Muscle layer of duodenum (tissue), 2 donors: ENCODE measurements around the gene KCNT1.

Experiments
- H3K27ac ChIP-seq: one replicate; pipeline ENCODE4 v1.7.0; 2013; ENCODE audit warnings: mild to moderate bottlenecking, low read length
- H3K27me3 ChIP-seq: one replicate; pipeline ENCODE4 v1.7.0; 2013; ENCODE audit warnings: low read depth, mild to moderate bottlenecking, control low read depth, low read length
- H3K36me3 ChIP-seq, 2 donors: one replicate each; pipeline ENCODE4 v1.7.0; 2013; ENCODE audit warnings: low read length in 2 of 2, control low read depth in 1 of 2, mild to moderate bottlenecking in 1 of 2; ENCODE audit not compliant: insufficient read depth in 2 of 2, control insufficient read depth in 1 of 2
- H3K4me1 ChIP-seq, 2 donors: one replicate each; pipeline ENCODE4 v1.7.0; 2013; ENCODE audit warnings: low read length in 2 of 2, mild to moderate bottlenecking in 2 of 2, control low read depth in 1 of 2, moderate library complexity in 1 of 2; ENCODE audit not compliant: insufficient read depth in 2 of 2, control insufficient read depth in 1 of 2
- H3K4me3 ChIP-seq, 2 donors: one replicate each; pipeline ENCODE4 v1.7.0; 2013; ENCODE audit warnings: low read length in 2 of 2, low read depth in 1 of 2, mild to moderate bottlenecking in 1 of 2
- H3K9me3 ChIP-seq, 2 donors: one replicate each; pipeline ENCODE4 v1.7.0; 2013; ENCODE audit warnings: low read length in 2 of 2, control low read depth in 1 of 2, mild to moderate bottlenecking in 1 of 2; ENCODE audit not compliant: control insufficient read depth in 1 of 2
- donor health status: healthy.

KCNT1 gene

DNA sequence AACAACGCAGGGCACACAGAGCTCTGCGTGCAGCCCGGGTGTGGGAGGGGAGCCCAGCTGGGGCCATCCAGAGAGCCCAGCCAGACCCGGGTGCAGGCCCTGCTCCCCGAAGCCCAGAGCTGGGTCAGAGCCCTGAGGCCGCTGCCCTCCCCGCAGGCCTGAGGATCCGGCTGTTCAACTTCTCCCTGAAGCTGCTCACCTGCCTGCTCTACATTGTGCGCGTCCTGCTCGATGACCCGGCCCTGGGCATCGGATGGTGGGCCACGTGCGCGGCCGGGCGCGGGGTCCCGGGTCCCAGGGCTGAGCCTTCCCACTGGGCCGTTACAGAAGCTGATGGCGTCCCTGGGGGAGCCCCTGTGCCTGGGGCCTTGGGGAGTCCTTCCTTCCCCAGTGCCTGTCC is 48.8 kb downstream of the KCNT1 start:
- no peak overlapping the region for H3K4me3 ChIP-seq
- H3K36me3 ChIP-seq, result no peaks in the 10 kb centered on the region
- H3K27me3 ChIP-seq, result no peaks in the 10 kb centered on the region
- H3K27ac ChIP-seq, result no peak overlapping the region
- H3K9me3 ChIP-seq, result peaks cover 0 to 3% of the 10 kb centered on the region in 2 donors
- no peaks in the 10 kb centered on the region for H3K4me1 ChIP-seq

DNA sequence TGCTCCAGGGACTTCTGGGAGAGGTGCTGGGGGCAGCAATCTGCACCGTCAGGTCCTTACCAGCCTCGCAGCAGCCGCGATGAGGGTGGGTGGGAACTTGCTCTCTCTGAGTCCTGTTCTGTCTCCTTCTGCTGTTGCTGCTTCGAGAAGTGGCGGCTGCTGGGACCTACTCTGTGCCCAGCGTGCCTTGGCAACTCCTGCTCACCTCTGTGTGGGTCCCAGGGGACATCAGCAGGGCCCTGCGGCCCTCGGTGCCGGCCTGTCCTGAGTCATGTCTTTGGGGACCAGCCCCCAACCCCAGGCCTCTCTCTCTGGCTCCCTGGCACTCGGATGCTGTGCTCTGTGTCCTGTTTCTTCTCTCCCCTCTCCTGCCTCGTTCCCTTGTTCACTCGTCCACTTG is 49.5 kb downstream of the KCNT1 start:
- Histone ChIP-seq H3K27ac (no peak overlapping the region), H3K4me3 (no peak overlapping the region), H3K9me3 (peaks cover 0 to 3% of the 10 kb centered on the region in 2 donors), H3K4me1 (no peaks in the 10 kb centered on the region), H3K36me3 (no peaks in the 10 kb centered on the region), H3K27me3 (no peaks in the 10 kb centered on the region)

DNA sequence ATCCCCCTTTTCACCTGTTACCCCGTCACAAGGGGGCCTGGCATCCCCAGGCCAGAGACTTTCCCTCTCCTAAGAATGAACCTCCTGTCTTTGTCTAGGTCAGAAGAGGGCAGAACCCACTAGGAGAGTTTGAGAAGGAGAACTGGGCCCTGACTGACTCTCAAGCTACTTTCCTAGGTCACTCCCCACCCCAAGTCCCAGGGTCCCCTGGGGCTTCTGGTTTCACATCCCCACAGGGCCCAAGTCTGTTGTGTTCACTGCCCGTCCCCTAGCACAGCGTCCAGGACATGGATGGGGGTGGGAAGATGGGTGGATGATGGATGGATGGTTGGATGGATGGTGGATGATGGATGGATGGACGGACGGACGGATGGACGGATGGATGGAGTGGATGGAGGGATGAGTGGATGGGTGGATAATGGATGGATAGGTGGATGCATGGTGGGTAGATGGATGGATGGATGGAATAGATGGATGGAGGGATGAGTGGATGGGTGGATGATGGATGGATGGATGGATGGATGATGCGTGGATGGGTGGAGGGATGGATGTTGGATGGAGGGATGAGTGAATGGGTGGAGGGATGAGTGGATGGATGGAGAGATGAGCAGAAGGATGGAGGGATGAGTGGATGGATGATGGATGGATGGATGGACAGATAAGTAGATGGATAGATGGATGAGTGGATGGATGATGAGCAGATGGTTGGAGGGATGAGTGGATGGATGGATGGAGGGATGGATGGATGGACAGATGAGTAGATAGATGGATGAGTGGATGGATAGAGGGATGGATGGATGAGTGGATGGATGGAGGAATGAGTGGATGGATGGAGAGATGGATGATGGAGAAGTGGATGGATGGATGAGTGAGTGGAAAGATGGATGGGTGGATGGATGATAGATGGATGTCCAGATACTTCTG is 50.6 kb downstream of the KCNT1 start:
- H3K4me1 ChIP-seq, result no peaks in the 10 kb centered on the region
- H3K27me3 ChIP-seq, result no peaks in the 10 kb centered on the region
- no peak overlapping the region for H3K27ac ChIP-seq
- H3K36me3 ChIP-seq, result no peaks in the 10 kb centered on the region
- no peak overlapping the region for H3K4me3 ChIP-seq
- H3K9me3 ChIP-seq, result peaks cover 0 to 3% of the 10 kb centered on the region in 2 donors

DNA sequence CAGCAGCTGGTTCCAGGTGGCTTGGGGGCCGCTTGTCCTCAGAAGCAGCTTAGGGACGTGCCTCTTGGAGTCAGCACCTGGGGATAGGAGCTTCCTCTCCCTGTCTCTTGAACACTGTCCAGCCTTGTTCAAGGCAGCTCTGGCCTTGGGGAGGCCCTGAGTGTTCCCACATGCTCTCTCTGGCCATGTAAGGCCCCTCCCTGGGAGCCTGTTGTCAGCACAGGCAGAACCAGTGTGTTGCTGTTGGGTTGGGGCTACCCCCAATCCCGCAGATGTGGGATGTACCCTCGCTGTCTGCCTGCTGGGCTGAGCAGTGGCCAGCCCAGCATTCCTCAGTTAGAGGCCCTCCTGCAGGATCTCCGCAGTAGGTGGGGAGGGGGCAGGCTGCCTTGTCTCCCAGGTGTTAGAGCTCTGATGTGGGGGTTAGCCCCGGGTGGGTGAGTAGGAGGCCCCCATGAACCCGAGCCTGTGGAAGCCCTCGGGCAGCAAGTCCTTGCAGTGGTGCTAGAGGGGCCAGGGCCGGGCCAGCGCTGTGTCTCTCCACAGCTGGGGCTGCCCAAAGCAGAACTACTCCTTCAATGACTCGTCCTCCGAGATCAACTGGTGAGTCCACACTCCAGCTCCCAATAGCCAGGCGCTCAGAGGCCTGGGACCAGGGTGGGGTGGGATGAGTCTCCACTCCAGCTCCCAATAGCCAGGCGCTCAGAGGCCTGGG is 51.6 kb downstream of the KCNT1 start:
- H3K27me3 ChIP-seq, result no peaks in the 10 kb centered on the region
- H3K9me3 ChIP-seq, result peaks cover 0 to 3% of the 10 kb centered on the region in 2 donors
- no peaks in the 10 kb centered on the region for H3K4me1 ChIP-seq
- no peaks in the 10 kb centered on the region for H3K36me3 ChIP-seq
- H3K27ac ChIP-seq, result no peak overlapping the region
- no peak overlapping the region for H3K4me3 ChIP-seq

DNA sequence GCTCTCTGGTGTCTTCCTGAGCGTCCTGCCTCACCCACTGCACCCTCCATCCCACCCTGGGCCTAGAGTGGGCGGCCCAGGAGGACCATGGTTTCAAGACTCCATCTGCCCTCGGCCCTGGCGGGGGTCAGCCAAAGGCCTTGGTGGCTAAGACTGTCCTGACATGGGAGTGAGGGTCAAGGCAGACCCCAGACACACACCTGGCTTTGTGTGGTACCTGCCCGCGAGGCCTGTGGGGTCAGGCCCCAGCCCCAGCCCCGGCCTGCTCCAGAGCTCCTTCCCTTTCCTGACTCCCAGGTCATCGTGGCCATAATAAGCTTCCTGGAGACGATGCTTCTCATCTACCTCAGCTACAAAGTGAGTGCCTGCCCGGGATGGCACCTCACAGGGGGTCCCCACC is 54.6 kb downstream of the KCNT1 start:
- H3K4me3 ChIP-seq, result no peak overlapping the region

DNA sequence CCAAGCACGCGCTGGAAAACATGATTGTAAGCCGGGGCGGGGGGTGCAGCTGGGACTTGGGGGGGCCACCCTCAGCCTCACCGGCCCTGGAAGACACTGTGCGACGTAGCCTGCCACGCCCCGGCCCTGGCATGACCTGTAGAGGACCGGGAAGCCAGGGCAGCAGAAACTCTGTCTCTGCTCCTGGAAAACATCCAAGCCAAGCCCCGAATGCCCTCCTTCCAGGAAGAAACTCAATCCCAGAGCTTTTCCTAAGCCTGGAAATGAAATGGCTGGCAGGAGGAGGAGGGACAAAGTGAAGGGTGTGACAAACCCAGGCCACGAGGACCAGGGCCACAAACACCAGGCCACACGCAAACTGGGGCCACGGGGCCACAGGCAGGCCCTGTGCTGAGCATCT is 55.4 kb downstream of the KCNT1 start:
- H3K27me3 ChIP-seq, result no peaks in the 10 kb centered on the region
- H3K4me3 ChIP-seq, result no peak overlapping the region
- H3K9me3 ChIP-seq, result peaks cover 0 to 3% of the 10 kb centered on the region in 2 donors
- no peaks in the 10 kb centered on the region for H3K4me1 ChIP-seq
- H3K36me3 ChIP-seq, result no peaks in the 10 kb centered on the region
- H3K27ac ChIP-seq, result no peak overlapping the region

More for the DNA sequence above, 54.6 kb downstream of the KCNT1 start:
- no peaks in the 10 kb centered on the region for H3K36me3 ChIP-seq
- H3K27ac ChIP-seq, result no peak overlapping the region
- H3K4me1 ChIP-seq, result no peaks in the 10 kb centered on the region
- H3K9me3 ChIP-seq, result peaks cover 0 to 3% of the 10 kb centered on the region in 2 donors
- no peaks in the 10 kb centered on the region for H3K27me3 ChIP-seq

DNA sequence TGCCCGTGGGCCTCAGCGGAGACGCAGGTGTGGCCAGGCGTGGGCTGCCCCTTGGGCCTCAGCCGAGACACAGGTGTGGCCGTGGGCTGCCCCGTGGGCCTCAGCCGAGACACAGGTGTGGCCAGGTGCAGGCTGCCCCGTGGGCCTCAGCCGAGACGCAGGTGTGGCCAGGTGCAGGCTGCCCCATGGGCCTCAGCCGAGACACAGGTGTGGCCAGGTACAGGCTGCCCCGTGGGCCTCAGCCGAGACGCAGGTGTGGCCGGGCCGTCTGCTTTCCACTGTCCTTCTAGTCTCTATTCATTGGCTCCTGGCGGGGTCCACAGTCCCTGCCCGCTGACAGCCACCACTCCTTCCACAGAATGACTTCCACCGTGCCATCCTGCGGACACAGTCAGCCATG is 56.1 kb downstream of the KCNT1 start:
- H3K27ac ChIP-seq, result no peak overlapping the region
- no peaks in the 10 kb centered on the region for H3K4me1 ChIP-seq
- H3K36me3 ChIP-seq, result no peaks in the 10 kb centered on the region

DNA sequence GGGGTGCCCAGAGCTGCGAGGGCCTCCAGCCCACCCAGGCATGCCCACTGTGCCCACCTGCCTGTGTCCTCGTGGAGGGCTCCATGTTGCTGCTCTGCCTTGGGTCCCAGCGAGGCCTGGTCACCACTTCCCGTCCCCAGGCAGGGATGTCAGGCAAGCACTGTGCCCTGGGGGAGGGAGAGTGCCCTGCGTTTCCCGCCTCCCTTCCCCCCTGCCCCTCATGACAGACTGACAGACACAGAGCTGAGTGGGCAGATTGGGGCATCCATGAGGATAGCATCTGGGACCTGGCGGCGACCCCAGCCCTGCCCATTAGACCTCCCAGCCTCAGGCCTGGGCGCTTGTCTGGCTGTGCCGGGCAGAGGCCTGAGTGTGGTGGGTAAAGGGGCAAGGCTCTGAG is 56.9 kb downstream of the KCNT1 start:
- H3K4me3 ChIP-seq, result no peak overlapping the region
- no peak overlapping the region for H3K27ac ChIP-seq
- no peaks in the 10 kb centered on the region for H3K36me3 ChIP-seq
- peaks cover 0 to 3% of the 10 kb centered on the region in 2 donors for H3K9me3 ChIP-seq
- H3K4me1 ChIP-seq, result no peaks in the 10 kb centered on the region
- no peaks in the 10 kb centered on the region for H3K27me3 ChIP-seq

More for the DNA sequence above, 56.1 kb downstream of the KCNT1 start:
- Histone ChIP-seq H3K9me3 (peaks cover 0 to 3% of the 10 kb centered on the region in 2 donors), H3K27me3 (no peaks in the 10 kb centered on the region), H3K4me3 (no peak overlapping the region)

DNA sequence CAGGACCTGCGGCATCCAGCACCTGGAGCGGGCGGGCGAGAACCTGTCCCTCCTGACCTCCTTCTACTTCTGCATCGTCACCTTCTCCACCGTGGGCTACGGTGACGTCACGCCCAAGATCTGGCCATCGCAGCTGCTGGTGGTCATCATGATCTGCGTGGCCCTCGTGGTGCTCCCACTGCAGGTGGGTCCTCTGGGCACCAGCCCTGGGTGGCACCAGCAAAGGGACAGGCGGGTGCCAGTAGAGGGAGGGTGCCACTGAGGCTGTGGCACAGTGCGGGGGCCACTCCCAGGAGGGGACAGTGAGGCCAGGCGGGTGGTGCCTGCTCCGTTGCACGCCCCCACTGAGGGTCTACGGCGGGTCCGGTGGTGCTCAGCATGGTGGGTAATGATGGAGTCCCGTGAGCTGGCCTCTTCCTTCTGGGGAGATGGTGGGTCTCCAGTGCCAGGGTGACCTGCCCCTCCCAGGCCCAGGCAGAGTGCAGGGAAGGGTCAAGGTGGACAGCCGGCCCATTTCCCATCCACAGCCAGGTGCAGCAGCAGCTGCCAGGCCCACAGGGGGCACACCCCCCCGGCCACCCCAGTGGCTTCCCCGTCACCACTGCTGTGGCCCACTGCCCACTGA is 57.8 kb downstream of the KCNT1 start:
- H3K27me3 ChIP-seq, result no peaks in the 10 kb centered on the region
- H3K4me1 ChIP-seq, result no peaks in the 10 kb centered on the region
- H3K4me3 ChIP-seq, result no peak overlapping the region
- H3K9me3 ChIP-seq, result peaks cover 0 to 3% of the 10 kb centered on the region in 2 donors
- no peaks in the 10 kb centered on the region for H3K36me3 ChIP-seq
- H3K27ac ChIP-seq, result no peak overlapping the region

DNA sequence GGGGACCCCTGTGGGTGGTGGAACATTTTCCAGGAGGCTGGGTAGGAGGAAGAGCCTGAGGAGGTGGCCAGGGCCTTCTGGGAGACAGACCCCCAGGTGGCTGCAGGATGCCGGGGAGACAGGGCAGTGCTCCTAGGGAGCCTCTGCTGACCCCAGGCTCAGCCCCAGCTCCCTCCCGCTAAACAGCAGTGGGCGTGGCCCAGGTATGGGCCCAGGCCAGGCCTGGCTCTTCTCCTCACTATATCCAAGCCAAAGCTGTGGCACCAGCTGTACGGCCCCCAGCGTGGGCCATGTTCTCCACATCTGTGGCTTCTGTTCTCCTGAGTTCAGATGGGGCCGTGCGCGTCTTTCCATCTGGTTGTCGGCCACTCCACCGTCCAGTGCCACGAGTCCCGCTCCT is 58.5 kb downstream of the KCNT1 start:
- Histone ChIP-seq H3K9me3 (peaks cover 0 to 8% of the 10 kb centered on the region in 2 donors), H3K27me3 (no peaks in the 10 kb centered on the region), H3K27ac (no peak overlapping the region), H3K36me3 (no peaks in the 10 kb centered on the region), H3K4me1 (no peaks in the 10 kb centered on the region), H3K4me3 (no peak overlapping the region)

DNA sequence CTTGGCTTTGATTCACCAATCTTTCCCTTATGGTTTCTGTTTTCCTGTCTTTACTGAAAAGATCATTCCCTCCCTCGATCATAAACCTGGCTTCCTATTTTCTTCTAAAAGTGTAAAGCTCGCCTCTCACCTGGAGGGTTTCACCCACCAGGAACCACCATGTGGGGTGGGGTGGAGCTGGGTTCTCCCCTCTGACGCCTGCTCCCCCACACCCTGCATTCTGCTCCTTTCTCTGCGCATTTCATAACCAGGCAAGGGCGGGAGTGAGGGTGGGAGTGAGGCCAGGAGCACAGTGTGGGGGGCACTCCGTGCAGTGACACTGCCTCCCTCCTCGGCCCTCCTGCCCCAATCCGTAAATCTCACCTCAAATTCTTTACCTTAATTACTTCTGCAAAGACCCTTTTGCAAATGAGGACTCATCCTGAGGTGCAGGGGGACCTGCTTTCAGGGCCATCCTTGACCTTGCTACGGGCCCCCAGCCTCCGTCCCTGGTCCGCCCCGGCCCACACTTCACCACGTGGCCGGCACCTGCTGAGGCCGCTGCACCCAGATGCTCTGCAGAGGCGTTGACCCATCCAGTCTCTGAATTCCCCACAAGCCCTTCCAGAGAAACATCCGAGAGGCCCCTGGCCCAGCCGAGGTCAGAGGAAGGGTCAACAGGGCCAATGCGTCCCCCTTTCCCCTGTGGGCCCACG is 59.3 kb downstream of the KCNT1 start:
- H3K36me3 ChIP-seq, result no peaks in the 10 kb centered on the region
- no peak overlapping the region for H3K27ac ChIP-seq
- H3K4me1 ChIP-seq, result no peaks in the 10 kb centered on the region
- no peaks in the 10 kb centered on the region for H3K27me3 ChIP-seq
- no peak overlapping the region for H3K4me3 ChIP-seq
- H3K9me3 ChIP-seq, result peaks cover 0 to 14% of the 10 kb centered on the region in 2 donors
